B cell (primary cell): ENCODE data around the gene BCAS4. TPM values are rescaled to one million over a fixed set of nuclear protein-coding genes. Genes with fewer than 3 reads are reported as not detected.

Experiments
- ATAC-seq: fragments of 200-7000 bp; cut with Tn5 transposase; one replicate; pipeline ENCODE4 v1.10.0; 2021; ENCODE audit warnings: low read depth, mild to moderate bottlenecking, moderate number of reproducible peaks, moderate library complexity
- CTCF ChIA-PET: fragments of 350-600 bp; sonication (Branson Sonifier 250); formaldehyde crosslinking; loops from one replicate; lab custom pipeline; 2021; ENCODE audit warnings: antibody characterized with exemption, inconsistent platforms; lab: Charles Lee
- POLR2A ChIA-PET: fragments of 350-600 bp; sonication (Branson Sonifier 250); formaldehyde crosslinking; loops from one replicate; lab custom pipeline; 2021; ENCODE audit warnings: antibody characterized with exemption; lab: Charles Lee
- DNase-seq: peaks from one replicate; pipeline ENCODE4 v3.0.0; 2013
- H2AFZ ChIP-seq: 2 replicates; pipeline ENCODE4 v1.6.1; 2012; ENCODE audit warnings: mild to moderate bottlenecking, low read depth, low read length; ENCODE audit not compliant: insufficient read depth, poor library complexity, severe bottlenecking
- H3K27ac ChIP-seq, 2 donors: 1 replicate in 1 of 2; 2 replicates in 1 of 2; pipeline ENCODE4 v1.5.1; 2012 to 2013; ENCODE audit warnings: low read length in 2 of 2, mild to moderate bottlenecking in 2 of 2, moderate library complexity in 1 of 2
- H3K27me3 ChIP-seq, 4 experiments: fragments of 200-600 bp in 1 of 4; sonication (generic) in 1 of 4; replicated peaks in 1 of 4; 1 replicate in 2 of 4; 2 replicates in 2 of 4; pipeline versions ENCODE4 v1.6.1 to v1.7.0; 2013 to 2016; ENCODE audit warnings: low read length in 3 of 4, mild to moderate bottlenecking in 2 of 4, mixed read lengths in 1 of 4, moderate library complexity in 1 of 4; ENCODE audit not compliant: insufficient read depth in 4 of 4, control insufficient read depth in 3 of 4; ENCODE audit errors: control extremely low read depth in 1 of 4
- H3K36me3 ChIP-seq, 2 experiments: replicated peaks in 1 of 2; 1 replicate in 1 of 2; 2 replicates in 1 of 2; pipeline versions ENCODE4 v1.6.1 to v1.7.1; 2013; ENCODE audit warnings: low read length in 1 of 2; ENCODE audit not compliant: insufficient read depth in 2 of 2, control insufficient read depth in 1 of 2; ENCODE audit errors: control extremely low read depth in 1 of 2, extremely low read depth in 1 of 2
- H3K4me1 ChIP-seq, 2 donors: fragments of 200-600 bp in 1 of 2; sonication (generic) in 1 of 2; 1 replicate in 1 of 2; 2 replicates in 1 of 2; pipeline versions ENCODE4 v1.5.1 to v1.6.1; 2013 to 2017; ENCODE audit warnings: low read length in 2 of 2; ENCODE audit not compliant: control insufficient read depth in 2 of 2, insufficient read depth in 2 of 2
- H3K4me2 ChIP-seq: replicated peaks from 2 replicates; pipeline ENCODE3; 2012; ENCODE audit warnings: mild to moderate bottlenecking, low read depth, low read length; ENCODE audit not compliant: poor library complexity, severe bottlenecking
- H3K4me3 ChIP-seq, 5 experiments: fragments of 200-600 bp in 1 of 5; sonication (generic) in 1 of 5; 1 replicate in 3 of 5; 2 replicates in 2 of 5; pipeline versions ENCODE4 v1.5.1 to v1.7.0; 2011 to 2016; ENCODE audit warnings: low read length in 4 of 5, mild to moderate bottlenecking in 4 of 5, low read depth in 2 of 5, control low read depth in 1 of 5, moderate library complexity in 1 of 5; ENCODE audit not compliant: insufficient read depth in 1 of 5; ENCODE audit errors: control extremely low read depth in 1 of 5, extremely low read depth in 1 of 5
- H3K79me2 ChIP-seq: fragments of 200-600 bp; sonication (generic); one replicate; pipeline ENCODE4 v1.6.0; 2016; ENCODE audit warnings: low read length; ENCODE audit not compliant: control insufficient read depth, insufficient read depth
- H3K9ac ChIP-seq: fragments of 200-600 bp; sonication (generic); 2 replicates; pipeline ENCODE4 v1.6.1; 2017; ENCODE audit warnings: mild to moderate bottlenecking, low read length, moderate library complexity
- H3K9me3 ChIP-seq, 3 donors: one replicate each; pipeline versions ENCODE4 v1.6.1 to v1.7.1; 2013; ENCODE audit warnings: low read length in 2 of 3; ENCODE audit not compliant: control insufficient read depth in 2 of 3, insufficient read depth in 1 of 3; ENCODE audit errors: control extremely low read depth in 1 of 3
- H4K20me1 ChIP-seq: 2 replicates; pipeline ENCODE4 v1.6.0; 2012; ENCODE audit warnings: mild to moderate bottlenecking, low read length; ENCODE audit not compliant: insufficient read depth, control insufficient read depth, poor library complexity, severe bottlenecking
- H3K27ac Mint-ChIP-seq: one replicate; pipeline ENCODE4 v1.8.0; 2021; ENCODE audit warnings: mixed read lengths
- H3K27me3 Mint-ChIP-seq: one replicate; pipeline ENCODE4 v1.8.0; 2021; ENCODE audit warnings: mixed read lengths
- H3K4me1 Mint-ChIP-seq: one replicate; pipeline ENCODE4 v1.8.0; 2021; ENCODE audit warnings: mixed read lengths
- H3K4me3 Mint-ChIP-seq: one replicate; pipeline ENCODE4 v1.8.0; 2021; ENCODE audit warnings: mixed read lengths
- H3K9me3 Mint-ChIP-seq: one replicate; pipeline ENCODE4 v1.8.0; 2022; ENCODE audit warnings: mixed read lengths; ENCODE audit not compliant: insufficient read depth
- EZH2 ChIP-seq: IDR thresholded peaks from 2 replicates; pipeline ENCODE4 v1.6.1; 2012; ENCODE audit warnings: borderline replicate concordance, low read depth, mild to moderate bottlenecking, moderate library complexity, low read length; ENCODE audit not compliant: insufficient read depth, poor library complexity, severe bottlenecking
- WGBS: methylation state at CpG from one replicate; pipeline ENCODE4 v1.1.5; 2013; ENCODE audit warnings: missing lambda C conversion rate; ENCODE audit not compliant: insufficient coverage; 5-methylcytosine and 5-hydroxymethylcytosine counted together
- intact Hi-C: fragments of 100-400 bp; cut with micrococcal nuclease; formaldehyde crosslinking; loops from one replicate; pipeline ENCODE4 v1.10.0; 2022
- polyA plus RNA-seq: library from polyadenylated mRNA; depleted of rRNA; stranded (reverse); fragments of >200 nt; gene quantifications from 2 replicates; pipeline ENCODE4 v1.2.3, GENCODE V29; 2012
- total RNA-seq, 2 donors: library from RNA; stranded (reverse); fragments of 120-200 nt in 1 of 2; gene quantifications; 1 replicate in 1 of 2; 2 replicates in 1 of 2; pipeline versions ENCODE4 v1.2.3 to v1.2.4, GENCODE V29; 2013 to 2022
- TF ChIP-seq, protein P1 (sequence below): fragments of 200-600 bp; IDR thresholded peaks from one replicate; pipeline ENCODE4 v1.8.0; 2022; ENCODE audit warnings: antibody characterized with exemption, mild to moderate bottlenecking

Gene BCAS4
- total and polyA plus RNA-seq, 2 donors (not counting 1 experiment from before 2014, with no cell fraction given) = 44.8 to 88.2 TPM

GRCh38 chr20:50901301-50901700 is 106.4 kb downstream of the BCAS4 start:
- POLR2A ChIA-PET = interaction anchor here (0.6 to 1.3 kb wide), 2 partner anchors 15 to 36 kb away, joined by 4 to 7 read pairs; no protein-coding TSS in a partner anchor
- no peak overlapping the region for H3K4me2 ChIP-seq
- H3K36me3 ChIP-seq = peaks cover 0 to 63% of the 10 kb centered on the region in 2 experiments
- H4K20me1 ChIP-seq = peaks cover 41% of the 10 kb centered on the region
- no CpG with 5 or more reads among the region's 1 CpG for WGBS
- no peaks in the 10 kb centered on the region for H3K9me3 Mint-ChIP-seq
- H3K79me2 ChIP-seq = peaks cover 68% of the 10 kb centered on the region
- TF ChIP-seq, protein P1, sequence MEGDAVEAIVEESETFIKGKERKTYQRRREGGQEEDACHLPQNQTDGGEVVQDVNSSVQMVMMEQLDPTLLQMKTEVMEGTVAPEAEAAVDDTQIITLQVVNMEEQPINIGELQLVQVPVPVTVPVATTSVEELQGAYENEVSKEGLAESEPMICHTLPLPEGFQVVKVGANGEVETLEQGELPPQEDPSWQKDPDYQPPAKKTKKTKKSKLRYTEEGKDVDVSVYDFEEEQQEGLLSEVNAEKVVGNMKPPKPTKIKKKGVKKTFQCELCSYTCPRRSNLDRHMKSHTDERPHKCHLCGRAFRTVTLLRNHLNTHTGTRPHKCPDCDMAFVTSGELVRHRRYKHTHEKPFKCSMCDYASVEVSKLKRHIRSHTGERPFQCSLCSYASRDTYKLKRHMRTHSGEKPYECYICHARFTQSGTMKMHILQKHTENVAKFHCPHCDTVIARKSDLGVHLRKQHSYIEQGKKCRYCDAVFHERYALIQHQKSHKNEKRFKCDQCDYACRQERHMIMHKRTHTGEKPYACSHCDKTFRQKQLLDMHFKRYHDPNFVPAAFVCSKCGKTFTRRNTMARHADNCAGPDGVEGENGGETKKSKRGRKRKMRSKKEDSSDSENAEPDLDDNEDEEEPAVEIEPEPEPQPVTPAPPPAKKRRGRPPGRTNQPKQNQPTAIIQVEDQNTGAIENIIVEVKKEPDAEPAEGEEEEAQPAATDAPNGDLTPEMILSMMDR = no peak
- TF ChIP-seq EZH2 = no peak
- ATAC-seq (no peak), DNase-seq (no peak)
- no peaks in the 10 kb centered on the region for H3K9me3 ChIP-seq
- no peak overlapping the region for H3K27ac ChIP-seq
- H3K4me3 ChIP-seq = no peak overlapping the region
- intact Hi-C loops = no loop called here
- H3K4me3 Mint-ChIP-seq = no peak overlapping the region
- H2AFZ ChIP-seq = no peak overlapping the region
- peaks cover 6 to 7% of the 10 kb centered on the region in 2 donors for H3K4me1 ChIP-seq
- H3K27ac Mint-ChIP-seq = no peak overlapping the region
- no peak overlapping the region for H3K9ac ChIP-seq
- H3K27me3 ChIP-seq = no peaks in the 10 kb centered on the region
- H3K4me1 Mint-ChIP-seq = peaks cover 41% of the 10 kb centered on the region
- CTCF ChIA-PET = interaction anchor here (1.0 to 1.9 kb wide), 3 partner anchors 22 to 111 kb away, joined by 3 to 8 read pairs (median 6); partner anchors contain the start of gene BCAS4
- no peaks in the 10 kb centered on the region for H3K27me3 Mint-ChIP-seq

GRCh38 chr20:50903353-50904051 is 108.6 kb downstream of the BCAS4 start:
- Mint-ChIP-seq H3K4me3 (no peak overlapping the region), H3K9me3 (no peaks in the 10 kb centered on the region), H3K27ac (no peak overlapping the region), H3K4me1 (peaks cover 49% of the 10 kb centered on the region), H3K27me3 (no peaks in the 10 kb centered on the region)
- Histone ChIP-seq H4K20me1 (peaks cover 46% of the 10 kb centered on the region), H3K4me1 (peaks cover 6 to 7% of the 10 kb centered on the region in 2 donors), H3K27me3 (no peaks in the 10 kb centered on the region), H3K9ac (no peak overlapping the region), H3K9me3 (no peaks in the 10 kb centered on the region), H2AFZ (no peak overlapping the region), H3K79me2 (peaks cover 77% of the 10 kb centered on the region), H3K36me3 (peaks cover 0 to 50% of the 10 kb centered on the region in 2 experiments), H3K27ac (peak overlapping the region in 1 of 2 donors; percentile 40), H3K4me3 (no peak overlapping the region), H3K4me2 (no peak overlapping the region)
- POLR2A ChIA-PET = no interaction called here
- 64% methylated on average over 3 of the region's 8 CpGs for WGBS
- intact Hi-C loops = no loop called here
- TF ChIP-seq, protein P1 = no peak
- no peak for TF ChIP-seq EZH2
- ATAC-seq (no peak), DNase-seq (no peak)
- CTCF ChIA-PET = interaction anchor here (1.2 to 1.5 kb wide), 2 partner anchors 109 to 113 kb away, joined by 3 to 4 read pairs; partner anchors contain the start of gene BCAS4
